HG03135 (cell line): ENCODE measurements around the gene HLTF.

Experiments
- ATAC-seq: cut with Tn5 transposase; IDR thresholded peaks from one replicate; pipeline ENCODE4 v1.9.1; 2021; ENCODE audit warnings: mild to moderate bottlenecking, moderate library complexity; ENCODE audit not compliant: unreplicated experiment

The HLTF gene

GRCh38 chr3:149090461-149090860 lies 4.1 kb upstream of the HLTF start:
- ATAC-seq, result no peak

- ATAC-seq, result no peak
These were observed 3.1 kb upstream of the HLTF start for GRCh38 chr3:149089395-149089794.

GRCh38 chr3:149087208-149087607 lies 875 bp upstream of the HLTF start:
- ATAC-seq, result no peak

GRCh38 chr3:149085828-149086231 lies 503 bp downstream of the HLTF start:
- peak; percentile 40 for ATAC-seq

GRCh38 chr3:149081772-149082171 lies 4.6 kb downstream of the HLTF start:
- ATAC-seq, result no peak

- ATAC-seq, result no peak
These were observed 5.6 kb downstream of the HLTF start for GRCh38 chr3:149080699-149081091.

GRCh38 chr3:149080011-149080698 lies 6.2 kb downstream of the HLTF start:
- no peak for ATAC-seq

- no peak for ATAC-seq
These were observed 8.7 kb downstream of the HLTF start for GRCh38 chr3:149077628-149078027.

- ATAC-seq, result no peak
These were observed 18.4 kb downstream of the HLTF start for GRCh38 chr3:149067883-149068282.

GRCh38 chr3:149061776-149062175 lies 24.6 kb downstream of the HLTF start:
- ATAC-seq, result no peak

GRCh38 chr3:149058602-149059001 lies 27.7 kb downstream of the HLTF start:
- ATAC-seq, result peak; percentile 66

- ATAC-seq, result no peak
These were observed 28.1 kb downstream of the HLTF start for GRCh38 chr3:149058198-149058597.

- no peak for ATAC-seq
These were observed 30.8 kb downstream of the HLTF start for GRCh38 chr3:149055575-149055974.

GRCh38 chr3:149044339-149045083 lies 41.8 kb downstream of the HLTF start:
- no peak for ATAC-seq

- peak; percentile 78 for ATAC-seq
These were observed 43.4 kb downstream of the HLTF start for GRCh38 chr3:149042789-149043386.

- ATAC-seq, result no peak
These were observed 48.0 kb downstream of the HLTF start for GRCh38 chr3:149038322-149038721.

- no peak for ATAC-seq
These were observed 48.6 kb downstream of the HLTF start for GRCh38 chr3:149037684-149038083.

GRCh38 chr3:149031096-149031495 lies 55.2 kb downstream of the HLTF start:
- ATAC-seq, result no peak

GRCh38 chr3:149026718-149027117 lies 59.6 kb downstream of the HLTF start:
- ATAC-seq, result no peak

GRCh38 chr3:149023951-149024350 lies 62.4 kb downstream of the HLTF start:
- ATAC-seq, result no peak

- ATAC-seq, result no peak
These were observed 64.5 kb downstream of the HLTF start for GRCh38 chr3:149021830-149022229.

- ATAC-seq, result no peak
These were observed 65.5 kb downstream of the HLTF start for GRCh38 chr3:149020839-149021252.
